GM18519 (cell line): ENCODE measurements around the gene THAP4.
"Not testable (repeated sequence)": the region's sequence is repeated elsewhere in the genome, so short reads cannot be mapped to it uniquely, and the experiment has no call there.

Experiments
- ATAC-seq: cut with Tn5 transposase; IDR thresholded peaks from one replicate; pipeline ENCODE4 v1.9.1; 2021; ENCODE audit warnings: mild to moderate bottlenecking, moderate library complexity; ENCODE audit not compliant: unreplicated experiment, low FRiP score

Gene THAP4

GRCh38 chr2:241590496-241591455 lies 46.2 kb downstream of the THAP4 start:
- not testable (repeated sequence) for ATAC-seq

- not testable (repeated sequence) for ATAC-seq
Measured at GRCh38 chr2:241589863-241590262, 47.1 kb downstream of the THAP4 start.

GRCh38 chr2:241586564-241587264 lies 50.2 kb downstream of the THAP4 start:
- no peak for ATAC-seq

GRCh38 chr2:241584436-241584835 lies 52.5 kb downstream of the THAP4 start:
- no peak for ATAC-seq

- ATAC-seq: no peak
Measured at GRCh38 chr2:241582806-241583205, 54.2 kb downstream of the THAP4 start.

GRCh38 chr2:241582328-241582727 lies 54.6 kb downstream of the THAP4 start:
- no peak for ATAC-seq

- no peak for ATAC-seq
Measured at GRCh38 chr2:241579281-241579680, 57.7 kb downstream of the THAP4 start.

GRCh38 chr2:241577413-241578122 lies 59.4 kb downstream of the THAP4 start:
- ATAC-seq: no peak

GRCh38 chr2:241576293-241576654 lies 60.7 kb downstream of the THAP4 start:
- ATAC-seq: no peak

- no peak for ATAC-seq
Measured at GRCh38 chr2:241575624-241576292, 61.2 kb downstream of the THAP4 start.

- no peak for ATAC-seq
Measured at GRCh38 chr2:241574911-241575623, 61.9 kb downstream of the THAP4 start.

- ATAC-seq: no peak
Measured at GRCh38 chr2:241573741-241574140, 63.2 kb downstream of the THAP4 start.

- ATAC-seq: not testable (repeated sequence)
Measured at GRCh38 chr2:241572915-241573651, 63.9 kb downstream of the THAP4 start.

GRCh38 chr2:241571821-241572620 lies 64.9 kb downstream of the THAP4 start:
- ATAC-seq: no peak

- no peak for ATAC-seq
Measured at GRCh38 chr2:241570961-241571581, 65.9 kb downstream of the THAP4 start.

GRCh38 chr2:241569831-241570281 lies 67.1 kb downstream of the THAP4 start:
- ATAC-seq: no peak

- ATAC-seq: no peak
Measured at GRCh38 chr2:241568726-241569125, 68.2 kb downstream of the THAP4 start.

- ATAC-seq: no peak
Measured at GRCh38 chr2:241567776-241568175, 69.2 kb downstream of the THAP4 start.
